Prostate gland (tissue), 2 donors: ENCODE results near the gene WWP2.

Source experiments
- POLR2AphosphoS5 ChIP-seq: sonication (generic); formaldehyde crosslinking; IDR thresholded peaks from one replicate; pipeline ENCODE4 v1.6.1; 2017; ENCODE audit warnings: antibody characterized with exemption
- TF ChIP-seq, protein P1 (sequence below), 4 experiments: fragments of 200-600 bp in 2 of 4; fragments of 450-650 bp in 2 of 4; sonication (generic) in 2 of 4; IDR thresholded peaks; 1 replicate in 3 of 4; 2 replicates in 1 of 4; pipeline ENCODE4 v1.5.1; 2016 to 2019; ENCODE audit warnings: antibody characterized with exemption in 4 of 4, mild to moderate bottlenecking in 2 of 4, moderate library complexity in 2 of 4

- TF ChIP-seq POLR2AphosphoS5, result no peak
- TF ChIP-seq, protein P1, sequence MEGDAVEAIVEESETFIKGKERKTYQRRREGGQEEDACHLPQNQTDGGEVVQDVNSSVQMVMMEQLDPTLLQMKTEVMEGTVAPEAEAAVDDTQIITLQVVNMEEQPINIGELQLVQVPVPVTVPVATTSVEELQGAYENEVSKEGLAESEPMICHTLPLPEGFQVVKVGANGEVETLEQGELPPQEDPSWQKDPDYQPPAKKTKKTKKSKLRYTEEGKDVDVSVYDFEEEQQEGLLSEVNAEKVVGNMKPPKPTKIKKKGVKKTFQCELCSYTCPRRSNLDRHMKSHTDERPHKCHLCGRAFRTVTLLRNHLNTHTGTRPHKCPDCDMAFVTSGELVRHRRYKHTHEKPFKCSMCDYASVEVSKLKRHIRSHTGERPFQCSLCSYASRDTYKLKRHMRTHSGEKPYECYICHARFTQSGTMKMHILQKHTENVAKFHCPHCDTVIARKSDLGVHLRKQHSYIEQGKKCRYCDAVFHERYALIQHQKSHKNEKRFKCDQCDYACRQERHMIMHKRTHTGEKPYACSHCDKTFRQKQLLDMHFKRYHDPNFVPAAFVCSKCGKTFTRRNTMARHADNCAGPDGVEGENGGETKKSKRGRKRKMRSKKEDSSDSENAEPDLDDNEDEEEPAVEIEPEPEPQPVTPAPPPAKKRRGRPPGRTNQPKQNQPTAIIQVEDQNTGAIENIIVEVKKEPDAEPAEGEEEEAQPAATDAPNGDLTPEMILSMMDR (IDR thresholded peaks at IDR 0.05), result no peak
Measured at GRCh38 chr16:69942099-69942491, 180.0 kb downstream of the WWP2 start.
